HG03442 (cell line): ENCODE measurements around the gene AGAP1.
"Not testable (repeated sequence)": the region's sequence is repeated elsewhere in the genome, so short reads cannot be mapped to it uniquely, and the experiment has no call there.

ENCODE experiments used
- ATAC-seq: cut with Tn5 transposase; IDR thresholded peaks from one replicate; pipeline ENCODE4 v1.9.1; 2021; ENCODE audit warnings: mild to moderate bottlenecking, moderate library complexity; ENCODE audit not compliant: unreplicated experiment

Gene AGAP1

DNA sequence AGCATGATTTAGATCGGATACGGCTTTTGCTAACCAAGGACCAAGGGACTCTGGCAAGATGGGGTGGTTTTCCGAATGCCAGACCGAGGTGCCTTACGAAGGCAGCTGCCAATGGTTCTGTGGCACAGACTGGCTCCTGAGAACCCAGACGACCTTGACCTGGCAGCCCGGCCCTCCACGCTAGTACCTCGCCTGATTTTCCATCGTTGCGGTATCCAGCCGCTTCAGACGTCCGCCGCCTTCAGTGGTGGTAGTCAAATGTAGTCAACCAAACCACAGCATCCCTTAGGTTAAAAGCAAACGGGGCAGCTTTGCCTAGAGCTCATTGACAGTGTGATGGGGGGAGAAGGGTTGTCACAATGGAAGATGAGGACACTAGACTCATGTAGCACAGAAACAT, 631.7 kb downstream of the AGAP1 start:
- no peak for ATAC-seq

DNA sequence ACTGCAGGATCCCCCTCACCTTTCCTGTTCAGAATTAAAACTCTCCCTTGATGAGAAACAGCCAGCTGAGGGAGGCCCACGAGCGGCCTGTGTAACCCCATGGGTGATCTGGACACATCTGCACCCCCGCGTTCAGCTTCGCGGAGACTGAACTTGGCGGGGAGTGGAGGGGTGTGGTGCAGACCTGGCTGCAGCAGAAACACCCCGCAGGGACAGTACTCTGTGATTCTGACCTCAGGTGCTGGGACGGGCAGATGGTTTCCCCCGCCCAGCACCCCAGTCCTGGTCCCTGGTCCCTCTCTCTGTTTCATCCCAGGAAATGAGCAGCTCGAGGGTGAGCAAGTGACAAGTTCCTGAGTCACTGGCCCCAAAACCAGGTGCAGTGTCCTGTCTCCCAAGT, 633.2 kb downstream of the AGAP1 start:
- no peak for ATAC-seq

DNA sequence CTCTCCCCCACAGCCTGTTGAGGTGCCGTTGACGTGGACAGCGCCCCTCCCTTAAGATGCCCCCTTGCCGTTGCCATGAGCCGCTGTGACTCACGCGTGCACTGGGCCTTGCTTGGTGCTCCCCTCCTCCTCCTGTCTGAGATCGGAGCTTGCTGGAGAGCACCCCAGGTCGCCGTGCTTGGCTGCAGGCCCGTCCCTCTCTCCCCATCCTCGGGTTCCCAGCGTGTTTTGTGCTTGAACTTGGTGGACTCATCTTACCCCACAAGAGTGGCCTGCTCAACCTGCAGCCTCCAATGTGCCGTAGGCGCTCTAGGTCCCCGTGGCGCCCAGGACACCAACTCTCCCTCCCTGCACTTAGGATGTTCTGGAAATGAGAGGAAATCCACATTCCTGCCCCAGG, 634.5 kb downstream of the AGAP1 start:
- no peak for ATAC-seq

DNA sequence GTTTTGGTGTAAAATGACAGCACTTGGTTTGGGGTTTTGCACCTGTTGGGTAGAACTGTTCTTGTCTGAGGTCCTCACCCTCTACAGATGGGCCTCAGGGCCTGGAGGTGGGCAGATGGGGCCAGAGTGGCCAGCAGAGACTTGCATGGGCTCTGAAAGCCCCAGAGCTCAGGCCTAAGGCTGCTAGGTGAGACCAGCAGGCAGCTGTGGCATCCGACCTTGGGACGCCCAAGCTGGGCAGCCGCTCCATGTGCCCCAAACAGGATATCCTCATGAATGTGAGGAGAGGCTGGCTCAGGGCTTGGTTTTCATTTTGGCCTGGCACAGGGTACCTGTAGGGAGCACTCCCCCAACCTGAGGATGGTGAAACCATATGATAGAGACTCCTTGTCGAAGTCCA, 636.1 kb downstream of the AGAP1 start:
- no peak for ATAC-seq

DNA sequence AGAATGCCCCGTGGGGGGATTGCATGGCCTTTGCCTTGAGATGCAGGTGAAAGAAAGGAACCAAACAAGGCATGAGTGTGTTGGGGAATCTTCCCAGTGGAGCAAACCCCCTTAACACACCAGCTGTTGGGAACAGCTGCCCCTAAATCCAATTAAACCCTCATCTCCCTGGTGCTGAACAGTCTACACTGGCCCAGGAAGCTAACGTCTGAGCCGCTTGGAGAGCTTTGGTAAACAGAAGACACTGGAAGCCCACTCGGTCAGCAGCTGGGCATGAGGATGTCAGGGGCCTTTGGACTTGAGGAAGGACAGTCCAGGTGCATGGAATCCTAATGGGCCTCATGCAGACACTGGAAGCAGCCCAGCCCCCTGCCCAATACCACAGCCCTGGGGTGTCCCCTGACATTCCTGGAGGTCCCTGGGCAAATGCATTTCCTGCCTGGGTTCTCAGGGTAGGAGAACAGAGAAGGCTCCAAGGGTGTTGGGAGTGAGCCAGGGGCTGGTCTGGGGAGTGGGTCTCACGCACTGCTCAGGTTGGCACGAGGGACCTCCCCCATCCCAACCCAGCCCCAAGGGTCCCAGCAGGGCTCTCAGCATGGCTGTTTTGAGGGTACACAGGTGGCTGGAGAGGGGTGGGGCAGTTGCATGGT, 636.6 kb downstream of the AGAP1 start:
- ATAC-seq, result no peak

DNA sequence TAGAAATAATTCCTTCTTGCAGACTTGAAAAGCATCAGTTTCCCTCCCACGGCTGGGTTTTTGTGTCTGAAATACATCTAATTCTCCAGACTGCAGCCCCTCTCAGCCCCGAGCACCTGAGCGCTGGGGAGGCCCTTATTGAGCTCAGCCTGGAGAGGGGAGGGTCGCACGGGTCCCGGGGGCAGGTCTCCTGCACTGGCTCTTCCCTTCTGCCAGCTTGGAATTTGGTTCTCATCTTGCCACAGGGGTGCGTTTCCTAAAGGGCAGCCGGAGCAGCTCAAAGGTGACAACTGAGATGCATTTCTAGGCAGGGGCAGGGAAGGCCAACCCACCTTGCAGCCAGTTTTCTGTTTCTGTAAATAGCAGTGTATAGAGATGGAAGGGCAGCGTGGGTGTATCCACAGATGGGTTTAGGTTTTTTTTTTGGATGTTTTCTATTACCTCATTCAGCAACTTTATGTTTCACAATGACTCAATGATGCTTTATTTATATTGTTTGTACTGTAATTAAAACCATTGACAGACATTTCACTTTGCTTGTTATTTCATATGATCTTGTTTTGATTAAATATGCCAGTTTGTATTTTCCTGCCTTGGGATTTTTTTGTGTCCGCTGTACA, 637.3 kb downstream of the AGAP1 start:
- ATAC-seq, result no peak

DNA sequence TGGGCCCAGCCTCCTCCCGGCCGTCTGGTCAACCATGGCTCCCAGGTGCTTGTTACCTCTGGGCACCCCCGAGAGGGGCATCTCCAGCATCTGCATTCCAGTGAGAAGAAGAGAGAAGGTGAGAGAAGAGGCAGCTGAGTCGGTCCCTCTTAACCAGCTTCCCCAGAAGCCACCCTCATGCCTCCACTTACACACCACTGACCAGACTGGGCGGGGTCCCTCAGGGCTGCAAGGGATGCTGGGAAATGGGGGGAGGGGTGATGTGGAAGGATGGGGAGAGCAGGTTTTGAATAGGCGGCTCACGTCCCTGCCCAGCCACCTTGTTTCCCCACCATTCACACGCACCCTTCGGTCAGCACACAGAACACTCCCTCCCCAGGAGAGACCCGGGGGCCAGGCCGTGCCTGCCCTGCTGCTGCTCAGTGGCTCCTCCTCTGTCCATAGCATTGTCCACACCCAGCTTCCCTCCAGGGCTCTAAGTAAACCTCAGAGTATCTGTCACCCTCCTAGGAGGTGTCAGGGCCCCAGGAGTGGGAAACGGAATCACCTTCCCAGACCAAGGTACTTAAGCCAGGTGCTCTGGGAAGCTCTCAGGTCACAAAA, 639.7 kb downstream of the AGAP1 start:
- ATAC-seq, result no peak

DNA sequence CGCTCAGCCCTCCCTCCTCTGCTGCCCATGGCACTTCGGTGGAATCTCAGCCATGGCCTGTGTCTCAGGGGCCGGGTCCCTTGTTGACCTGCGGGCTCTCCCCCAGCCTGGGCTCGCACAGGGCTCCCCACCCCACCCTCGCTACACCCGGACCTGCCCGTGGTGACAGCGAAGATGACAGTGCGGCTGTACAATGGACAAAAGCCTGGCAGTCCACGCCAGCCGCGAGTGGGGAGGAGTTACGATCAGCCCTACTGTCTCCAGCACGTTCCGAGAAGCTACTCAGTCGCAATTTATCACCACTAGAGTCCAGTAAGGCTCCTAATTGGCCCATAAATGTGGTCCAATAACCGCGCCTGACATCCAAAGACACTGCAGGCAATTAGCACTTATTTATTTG, 642.7 kb downstream of the AGAP1 start:
- ATAC-seq, result no peak

DNA sequence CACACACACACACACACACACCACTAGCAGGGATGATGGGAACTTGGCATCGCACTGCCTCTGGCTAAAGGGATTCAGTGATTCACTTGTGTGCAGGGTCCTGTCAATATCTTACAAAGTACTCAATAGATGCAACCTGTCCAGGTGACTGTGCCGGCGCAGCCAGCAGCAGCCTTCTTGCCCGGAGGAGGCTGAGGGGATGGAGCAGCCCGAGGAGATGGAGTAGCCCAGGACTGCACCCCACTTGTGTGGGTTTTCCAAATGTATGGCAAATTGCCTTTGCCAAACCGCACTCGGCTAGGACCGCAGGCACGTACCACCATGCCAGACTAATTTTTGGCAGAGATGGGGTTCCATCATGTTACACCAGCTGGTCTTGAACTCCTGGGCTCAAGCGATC, 643.2 kb downstream of the AGAP1 start:
- ATAC-seq, result no peak

DNA sequence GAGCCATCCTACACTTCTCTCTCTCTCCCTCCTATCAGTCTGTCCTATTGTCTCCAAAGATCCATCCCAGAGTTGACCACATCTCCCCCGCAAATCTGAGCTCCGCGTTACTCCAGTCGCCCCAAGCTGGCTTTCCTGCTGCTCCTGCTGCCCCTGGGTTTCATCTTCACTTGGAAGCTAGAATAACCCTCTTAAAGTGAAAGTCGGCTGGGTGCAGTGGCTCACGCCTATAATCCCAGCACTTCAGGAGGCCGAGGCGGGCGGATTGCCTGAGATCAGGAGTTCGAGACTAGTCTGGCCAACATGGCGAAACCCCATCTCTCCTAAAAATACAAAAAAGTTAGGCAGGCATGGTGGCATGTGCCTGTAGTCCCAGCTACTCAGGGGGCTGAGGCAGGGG, 647.8 kb downstream of the AGAP1 start:
- not testable (repeated sequence) for ATAC-seq

DNA sequence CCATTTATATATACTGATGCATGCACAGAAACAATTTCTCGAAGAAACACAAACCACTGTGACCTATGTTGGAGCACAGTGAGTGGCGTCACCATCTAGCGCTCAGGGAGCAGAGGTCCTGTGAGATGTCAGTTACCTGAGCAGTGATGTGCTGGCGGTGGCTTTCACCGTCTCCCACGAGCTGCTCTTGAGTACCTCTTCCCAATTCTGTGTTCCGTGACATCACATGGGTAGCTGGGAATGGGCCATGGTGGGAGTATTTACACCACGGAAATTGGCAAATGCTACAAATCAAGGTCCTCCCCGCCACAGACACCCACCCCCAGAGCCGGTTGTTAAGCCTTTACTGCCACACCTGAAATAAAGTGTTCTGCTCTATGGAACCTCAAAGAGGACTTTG, 650.0 kb downstream of the AGAP1 start:
- ATAC-seq, result no peak

DNA sequence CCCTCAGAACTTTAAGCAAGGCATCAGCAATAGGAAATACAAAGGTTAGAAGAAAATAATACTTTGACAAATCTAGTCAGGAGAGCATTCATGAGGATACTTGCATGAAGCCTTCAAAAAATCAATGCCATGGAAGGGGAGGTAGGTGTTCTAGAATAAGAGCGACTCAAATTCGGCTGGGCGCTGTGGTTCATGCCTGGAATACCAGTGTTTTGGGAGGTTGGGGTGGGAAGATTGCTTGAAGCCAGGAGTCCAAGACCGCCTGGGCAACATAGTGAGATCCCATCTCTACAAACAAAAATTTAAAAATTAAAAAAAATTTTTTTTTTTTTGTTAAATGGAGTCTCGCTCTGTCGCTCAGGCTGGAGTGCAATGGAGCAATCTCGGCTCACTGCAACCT, 652.6 kb downstream of the AGAP1 start:
- ATAC-seq, result no peak

DNA sequence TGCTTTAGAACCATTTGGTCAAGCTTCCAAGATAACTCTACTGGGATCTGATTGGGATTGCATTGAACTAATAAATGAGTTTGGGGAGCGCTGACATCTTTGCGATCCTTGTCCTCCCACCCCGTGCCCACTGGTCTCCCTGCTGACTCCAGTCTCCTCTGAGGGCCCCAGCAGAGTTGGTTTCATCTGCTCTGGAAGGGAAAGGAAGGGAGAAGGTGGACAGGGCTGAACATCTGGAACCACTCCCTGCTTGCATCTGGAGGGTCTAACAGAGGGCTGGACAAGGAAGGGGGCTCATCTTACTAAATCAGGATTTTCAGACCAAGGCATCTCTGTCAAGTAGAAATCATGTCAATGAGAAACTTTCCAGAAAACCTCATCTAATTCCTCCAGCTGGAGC, 661.6 kb downstream of the AGAP1 start:
- no peak for ATAC-seq

DNA sequence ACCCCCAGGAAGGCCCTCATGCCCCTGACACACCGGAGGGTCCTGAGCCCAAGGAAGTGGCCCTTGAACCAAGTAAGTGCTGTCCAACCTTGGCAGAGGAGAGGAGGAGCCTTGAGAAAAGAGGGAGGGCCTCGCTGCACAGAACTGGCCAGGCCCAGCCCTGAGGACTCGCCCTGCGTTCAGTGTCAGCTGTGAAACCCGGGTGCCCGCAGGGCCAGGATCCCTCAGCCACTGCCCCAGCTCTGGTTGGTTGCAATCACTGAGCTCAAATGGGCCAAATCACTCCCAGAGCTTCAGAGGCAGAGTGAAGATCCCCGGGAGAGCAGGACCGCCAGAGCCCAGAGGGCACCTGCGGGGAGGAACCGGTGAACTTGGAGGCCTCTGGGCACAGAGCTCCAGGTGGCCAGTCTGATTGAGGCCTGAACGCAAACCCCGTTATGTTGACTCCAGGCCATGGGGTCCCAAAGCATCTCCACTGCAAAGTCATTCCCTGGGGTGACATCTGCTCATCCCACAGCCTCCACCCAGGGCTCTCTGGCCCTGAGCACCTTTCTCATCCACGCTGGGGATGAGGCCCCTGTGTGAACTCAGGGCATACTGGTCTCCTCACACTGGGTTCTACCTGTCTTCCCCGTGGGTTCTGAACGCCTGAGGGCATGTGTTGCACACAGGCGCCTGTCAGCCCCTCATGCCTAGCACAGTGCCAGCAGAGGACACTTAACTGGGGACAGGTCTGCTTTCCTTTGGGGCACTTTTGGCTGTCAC, 662.4 kb downstream of the AGAP1 start:
- no peak for ATAC-seq

DNA sequence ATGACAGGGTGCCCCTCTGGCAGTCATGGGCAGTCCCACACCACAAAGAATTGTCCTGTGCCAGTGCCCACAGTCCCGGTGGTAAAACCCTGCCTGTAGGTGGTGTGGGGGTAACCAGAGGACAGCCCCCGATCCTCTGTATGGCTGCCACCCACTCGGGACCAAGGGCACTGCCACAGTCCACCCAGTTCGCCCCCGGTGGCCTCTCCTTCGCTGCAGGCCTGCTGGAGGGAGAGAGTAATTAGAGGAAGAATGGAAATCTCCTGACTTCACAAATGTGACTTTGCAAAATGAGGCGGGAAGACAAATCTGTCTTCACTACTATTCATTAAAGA, 663.0 kb downstream of the AGAP1 start:
- no peak for ATAC-seq

DNA sequence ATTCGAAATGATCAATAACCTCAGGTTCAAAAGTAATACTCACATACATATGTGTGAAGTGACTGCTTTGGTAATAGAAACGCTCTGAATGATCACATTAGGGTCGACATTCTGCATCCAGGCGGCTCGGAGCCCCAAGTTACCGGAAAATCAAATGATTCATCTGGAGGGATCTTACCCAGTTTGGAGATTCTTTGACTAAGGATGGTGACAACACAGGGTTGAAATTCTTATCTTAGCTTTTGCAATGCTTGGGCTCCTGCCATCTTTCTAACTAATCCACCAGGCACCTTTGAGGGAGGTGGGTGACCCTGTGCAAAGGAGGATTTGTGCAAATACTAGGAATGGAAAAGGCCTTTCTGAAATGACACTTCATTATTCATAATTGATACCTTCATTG, 663.5 kb downstream of the AGAP1 start:
- no peak for ATAC-seq

DNA sequence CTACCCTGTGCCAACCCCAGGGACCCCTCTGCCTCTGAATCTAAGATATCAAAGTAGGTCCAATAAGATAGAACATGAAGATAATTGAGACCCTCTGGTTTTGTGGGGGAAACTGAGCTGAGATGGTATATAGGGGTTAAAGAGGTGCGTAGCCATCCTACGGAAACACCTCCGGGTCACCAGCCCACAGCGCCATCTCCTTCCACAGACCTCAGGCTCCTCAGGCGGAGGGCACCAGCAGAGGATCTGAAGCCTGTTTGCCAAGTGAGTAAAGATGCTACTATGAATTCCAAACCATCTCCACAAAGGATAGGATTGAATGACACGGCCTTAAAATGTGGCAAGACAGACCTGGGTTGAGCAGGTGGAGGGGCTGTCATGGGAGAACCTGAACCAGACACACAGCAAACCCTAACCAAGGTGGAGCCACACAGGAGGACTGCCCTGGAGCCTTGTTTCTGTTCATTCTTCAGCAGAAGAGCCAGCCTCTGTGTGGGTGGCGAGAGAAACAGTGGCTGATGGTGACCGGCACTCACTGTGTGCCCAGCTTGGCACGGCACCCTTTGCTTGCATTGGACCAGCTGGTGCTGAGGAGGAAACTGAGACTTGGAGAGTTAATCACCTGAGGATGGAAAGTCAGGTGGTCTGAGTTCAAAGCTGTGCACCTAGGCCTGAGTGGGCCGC, 664.1 kb downstream of the AGAP1 start:
- ATAC-seq, result no peak

DNA sequence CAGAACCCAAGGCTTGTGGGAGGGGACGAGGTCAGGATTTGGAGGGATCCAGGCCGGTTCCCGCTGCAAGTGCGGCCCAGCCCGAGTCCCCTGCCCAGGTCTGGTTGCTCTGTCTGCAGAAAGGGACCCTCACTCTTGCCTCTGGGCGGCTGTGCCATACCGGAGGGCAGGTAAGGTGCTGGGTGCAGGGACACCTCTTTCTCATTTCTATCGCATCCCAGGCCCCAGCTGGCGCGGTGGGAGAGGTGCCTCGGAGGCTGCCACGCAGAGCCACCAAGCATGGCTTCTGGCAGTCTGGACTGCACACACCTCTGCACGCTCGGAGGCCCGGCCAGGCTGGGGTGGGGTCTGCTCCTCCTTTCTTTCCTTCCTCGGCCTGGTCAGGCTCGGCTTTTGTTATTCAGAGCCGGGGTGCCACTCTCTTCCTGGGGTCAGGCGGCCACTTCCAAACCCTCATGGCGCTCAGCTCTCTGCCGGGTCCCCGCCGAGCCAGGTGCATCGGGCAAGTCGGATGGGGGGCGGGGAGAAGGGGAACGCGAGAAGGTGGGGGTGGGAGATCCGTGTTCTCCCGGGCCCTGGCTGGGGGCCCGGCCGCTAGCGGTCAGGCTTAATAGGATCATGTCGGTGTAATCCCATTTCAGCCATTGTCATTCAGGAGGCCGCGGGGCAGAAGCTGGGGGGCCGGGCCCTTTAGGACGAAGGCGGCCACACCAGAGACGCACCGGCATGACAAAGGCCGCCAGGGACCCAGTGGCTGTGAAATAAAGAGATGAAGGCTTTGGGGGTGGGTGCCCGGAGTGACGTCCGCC, 665.3 kb downstream of the AGAP1 start:
- no peak for ATAC-seq

DNA sequence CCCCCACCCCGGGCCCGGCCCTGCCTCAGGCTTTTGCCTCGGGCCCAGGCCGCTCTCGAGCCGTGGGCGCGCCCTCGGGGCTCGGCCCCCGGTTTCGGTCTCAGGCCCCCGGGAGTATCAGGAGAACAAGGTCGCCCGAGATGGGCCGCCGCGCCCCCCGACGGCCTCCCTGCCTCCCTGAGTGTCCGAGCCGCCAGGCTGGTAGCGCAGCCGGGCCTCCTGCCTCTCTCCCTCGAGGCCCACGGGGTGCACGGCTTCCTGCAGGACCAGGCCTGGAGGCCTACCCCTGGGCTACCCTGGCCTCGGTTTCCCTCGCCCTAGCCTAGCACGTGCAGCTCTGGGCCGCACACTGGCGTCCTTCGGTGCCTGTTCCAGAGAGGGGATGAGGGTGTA, 665.9 kb downstream of the AGAP1 start:
- no peak for ATAC-seq

DNA sequence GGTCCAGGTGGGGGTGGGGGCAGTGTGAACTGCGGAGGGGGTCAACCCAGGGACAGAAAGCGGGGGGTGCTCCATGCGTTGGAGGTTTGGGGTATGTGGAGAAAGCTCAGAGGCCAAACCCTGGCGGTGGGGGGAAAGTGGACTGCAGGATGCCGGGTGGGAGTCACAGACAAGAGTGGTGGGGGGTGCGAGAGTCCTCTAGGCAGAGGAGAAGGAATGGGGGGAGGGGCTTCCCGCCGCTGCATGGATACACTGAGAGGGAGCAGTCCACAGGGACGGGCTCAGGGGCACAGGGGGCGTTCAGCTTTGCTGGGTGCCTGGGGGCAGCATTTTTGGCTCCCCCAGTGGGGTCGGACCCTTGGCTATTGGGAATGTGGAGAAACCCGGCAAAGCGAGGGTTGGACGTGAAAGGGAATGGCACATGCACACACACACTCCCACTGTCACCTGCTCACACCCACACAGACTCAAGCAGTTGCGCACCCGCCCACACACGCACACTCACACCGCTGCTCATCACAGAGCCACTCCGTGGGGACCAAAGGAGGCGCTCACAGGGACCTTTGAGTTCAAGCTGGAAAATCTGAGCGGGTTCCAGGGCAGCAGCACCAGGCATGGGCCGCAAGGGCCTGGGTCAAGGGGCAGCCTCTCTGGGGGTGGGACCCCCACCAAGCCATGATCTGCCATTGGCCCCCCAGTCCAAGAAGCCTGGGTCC, 666.7 kb downstream of the AGAP1 start:
- ATAC-seq, result no peak
